ENCODE data around the gene TRMT61A.

GRCh38 chr14:103552011-103552845, 23.2 kb downstream of the TRMT61A start:
- TF ChIP-seq RFX1 (IDR thresholded peaks at IDR 0.05) = no peak
- no peak for TF ChIP-seq ZBTB17 (CRISPR knock-in tag; IDR thresholded peaks at IDR 0.05)
- no peak for TF ChIP-seq TCF3 (CRISPR knock-in tag; IDR thresholded peaks at IDR 0.05)
- no peak for TF ChIP-seq ZNF121 (CRISPR knock-in tag; conservative IDR thresholded peaks at IDR 0.05)
- TF ChIP-seq NFE2L1 (tag; IDR thresholded peaks at IDR 0.05; ENCODE audit: borderline replicate concordance, low read depth) = no peak
- TF ChIP-seq PHF8 (IDR thresholded peaks at IDR 0.05; ENCODE audit: borderline replicate concordance, low read length) = no peak
- no peak for TF ChIP-seq RAD51 (IDR thresholded peaks at IDR 0.05; ENCODE audit: borderline replicate concordance, low read depth)
- TF ChIP-seq BRCA1 (IDR thresholded peaks at IDR 0.05) = no peak
- no peak for TF ChIP-seq BRCA1 (CRISPR knock-in tag; IDR thresholded peaks at IDR 0.05)

Data from K562 (cell line).